Measurements from ENCODE around the gene CFAP300. TPM values are rescaled to one million over a fixed set of nuclear protein-coding genes. Genes with fewer than 3 reads are reported as not detected.

The CFAP300 gene
- total RNA-seq, 2 donors from 2014 or later = not detected

GRCh38 chr11:102120437-102120973 is 73.3 kb downstream of the CFAP300 start:
- H3K4me1 Mint-ChIP-seq (ENCODE audit: low read depth in 2 of 2) = no peaks in the 10 kb centered on the region
- H3K27me3 Mint-ChIP-seq = peaks cover 10 to 22% of the 10 kb centered on the region in 2 donors
- H3K36me3 Mint-ChIP-seq = no peaks in the 10 kb centered on the region
- no peak for ATAC-seq
- no peak overlapping the region for H3K27ac Mint-ChIP-seq
- no peak for DNase-seq (ENCODE audit: low spot score)
- no peak overlapping the region for H3K4me3 Mint-ChIP-seq
- H3K9me3 Mint-ChIP-seq = no peaks in the 10 kb centered on the region

GRCh38 chr11:102121329-102121728 is 74.1 kb downstream of the CFAP300 start:
- no peaks in the 10 kb centered on the region for H3K36me3 Mint-ChIP-seq
- no peaks in the 10 kb centered on the region for H3K4me1 Mint-ChIP-seq (ENCODE audit: low read depth in 2 of 2)
- no peak for ATAC-seq
- H3K27ac Mint-ChIP-seq = no peak overlapping the region
- no peak overlapping the region for H3K4me3 Mint-ChIP-seq
- DNase-seq (ENCODE audit: low spot score) = no peak
- peaks cover 9 to 13% of the 10 kb centered on the region in 2 donors for H3K27me3 Mint-ChIP-seq
- H3K9me3 Mint-ChIP-seq = no peaks in the 10 kb centered on the region

Other genes starting within 250 kb of the CFAP300 start
- gene CEP126, start 132.4 kb upstream of the CFAP300 start, total RNA-seq = 1 to 10 TPM; 1.5 to 2.5 TPM
- not detected for gene ANGPTL5, start 130.9 kb upstream of the CFAP300 start, total RNA-seq
- under 1 TPM in 1 of 2 donors, not detected in 1; 0.56 TPM for gene YAP1, start 63.0 kb downstream of the CFAP300 start, total RNA-seq

Measured in natural killer cell treated with Interleukin-12 subunit alpha and Interleukin-12 subunit beta and Interleukin-15 and Interleukin-18, amount 100 ng/mL, for 72 hours (primary cell).